Posterior cingulate gyrus (tissue), 11 donors: ENCODE results near the gene ZNF436.
"Not testable (repeated sequence)": the region's sequence is repeated elsewhere in the genome, so short reads cannot be mapped to it uniquely, and the experiment has no call there.

Experiments
- DNase-seq, 10 donors: peaks; one replicate each; pipeline versions ENCODE4 v3.0.0 to v3.0.0-alpha.2; 2020 to 2021; ENCODE audit warnings: mixed read lengths in 3 of 10
- intact Hi-C: fragments of 100-400 bp; cut with DNase I; formaldehyde crosslinking; loops from one replicate; pipeline ENCODE4 v1.15.1; 2023

The ZNF436 gene

DNA sequence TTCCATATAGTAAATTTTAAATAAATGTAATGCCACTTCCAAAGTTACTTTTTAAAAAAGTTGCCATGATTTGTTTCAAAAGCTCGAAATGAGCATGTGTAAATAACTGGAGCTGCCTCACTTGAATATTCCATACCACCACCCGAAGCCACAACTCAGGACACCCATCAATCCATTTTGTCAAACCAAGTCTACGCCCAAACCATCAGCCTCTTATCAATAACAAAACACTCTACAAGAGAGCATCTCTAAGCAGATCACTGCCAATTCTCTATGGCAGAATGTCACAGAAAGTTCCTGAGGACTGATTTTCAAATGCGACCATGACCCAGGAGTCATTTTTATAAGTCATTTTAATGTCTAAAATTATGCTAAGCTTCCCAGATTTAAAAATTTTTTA is 30.0 kb downstream of the ZNF436 start:
- intact Hi-C loops = loop anchor here (10.0 kb wide), 2 partner anchors 145 to 195 kb away; partner anchors contain the start of genes ASAP3 and E2F2
- DNase-seq = no peak

DNA sequence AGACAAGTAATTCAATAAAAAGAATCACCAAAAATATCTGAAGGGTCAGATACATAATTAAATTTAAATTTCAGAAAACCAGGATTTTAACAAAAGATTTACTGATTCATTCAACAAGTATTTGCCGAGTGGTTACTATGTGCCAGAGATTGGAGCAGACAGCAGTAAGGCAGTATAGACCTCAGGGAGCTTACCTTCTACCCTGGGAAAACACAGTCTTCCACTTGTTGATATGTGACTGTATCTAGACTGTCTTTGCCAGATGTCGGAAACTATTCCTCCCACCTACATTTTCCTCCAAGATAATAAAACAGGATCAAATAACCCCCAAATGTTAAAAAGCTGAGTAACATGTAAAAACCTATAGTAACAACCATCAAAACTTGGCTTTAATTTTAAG is 31.8 kb downstream of the ZNF436 start:
- intact Hi-C loops = no loop called here
- no peak for DNase-seq

DNA sequence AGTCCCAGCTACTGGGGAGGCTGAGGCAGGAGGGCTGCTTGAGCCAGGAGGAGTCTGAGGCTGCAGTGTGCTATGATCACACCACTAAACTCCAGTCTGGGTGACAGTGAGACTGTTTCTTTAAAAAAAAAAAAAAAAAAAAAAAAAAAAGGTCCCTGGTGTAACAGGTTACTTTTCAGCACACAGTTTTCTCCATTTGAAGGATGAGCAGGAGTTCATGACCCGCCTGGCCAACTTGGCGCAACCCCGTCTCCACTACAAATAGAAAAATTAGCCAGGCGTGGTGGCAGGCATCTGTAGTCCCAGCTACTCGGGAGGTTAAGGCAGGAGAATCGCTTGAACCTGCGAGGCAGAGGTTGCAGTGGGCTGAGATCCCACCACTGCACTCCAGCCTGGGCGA is 37.9 kb downstream of the ZNF436 start:
- intact Hi-C loops = no loop called here
- DNase-seq = no peak

DNA sequence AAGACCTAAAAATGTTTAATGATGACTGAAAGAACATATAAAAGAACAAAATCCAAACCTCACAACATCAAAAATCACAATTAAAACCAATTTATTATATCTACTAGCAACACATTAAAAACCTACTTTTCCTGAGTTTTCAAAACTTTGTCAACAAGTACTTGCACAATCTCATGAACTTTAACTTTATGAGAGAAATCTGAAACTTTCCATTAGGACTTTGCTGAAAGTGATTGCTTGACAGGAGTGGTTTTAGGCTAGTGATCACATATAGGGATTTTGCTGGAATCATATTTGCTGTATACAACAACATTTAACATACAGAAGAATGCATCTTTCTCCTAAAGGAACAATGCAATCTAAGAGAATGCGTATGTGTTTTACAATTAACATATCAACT is 38.8 kb downstream of the ZNF436 start:
- no peak for DNase-seq
- intact Hi-C loops = no loop called here

DNA sequence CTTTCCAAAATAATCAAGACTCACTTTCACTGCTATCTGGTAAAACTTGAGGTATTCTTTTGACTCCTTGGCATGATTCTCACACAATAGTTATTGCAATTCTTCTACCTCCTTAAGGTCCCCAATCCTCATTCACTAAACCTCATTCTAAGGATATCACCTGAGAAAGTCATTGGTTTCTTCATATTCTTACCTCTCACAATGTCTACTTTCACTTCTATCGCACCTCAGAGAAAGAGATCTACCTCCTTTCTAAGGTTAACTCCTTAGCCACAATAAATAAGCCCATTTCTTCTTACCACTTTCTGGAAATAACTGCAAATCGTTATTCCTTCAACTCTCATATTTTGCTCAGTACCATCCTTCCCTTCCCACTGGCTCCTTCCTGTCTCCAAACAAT is 44.2 kb downstream of the ZNF436 start:
- intact Hi-C loops = no loop called here
- no peak for DNase-seq

DNA sequence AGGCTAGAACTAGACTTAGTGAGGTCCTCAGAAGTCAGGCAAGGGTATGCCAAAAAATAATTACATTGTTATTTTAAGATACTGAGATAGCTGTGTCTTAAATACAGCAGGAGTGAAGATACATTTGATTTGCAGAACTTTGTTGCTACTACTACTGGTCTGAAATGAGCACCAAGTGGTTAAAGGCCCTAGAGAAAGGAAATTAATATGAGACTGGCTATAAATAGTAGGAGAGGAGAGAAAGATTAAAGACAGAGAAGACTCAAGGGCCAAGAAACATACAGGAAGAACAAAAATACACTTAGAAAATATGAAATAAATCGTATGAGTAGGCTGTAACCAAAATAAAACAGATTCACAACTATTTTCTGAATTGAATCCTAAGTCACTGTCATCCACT is 46.9 kb downstream of the ZNF436 start:
- DNase-seq = no peak
- intact Hi-C loops = no loop called here

DNA sequence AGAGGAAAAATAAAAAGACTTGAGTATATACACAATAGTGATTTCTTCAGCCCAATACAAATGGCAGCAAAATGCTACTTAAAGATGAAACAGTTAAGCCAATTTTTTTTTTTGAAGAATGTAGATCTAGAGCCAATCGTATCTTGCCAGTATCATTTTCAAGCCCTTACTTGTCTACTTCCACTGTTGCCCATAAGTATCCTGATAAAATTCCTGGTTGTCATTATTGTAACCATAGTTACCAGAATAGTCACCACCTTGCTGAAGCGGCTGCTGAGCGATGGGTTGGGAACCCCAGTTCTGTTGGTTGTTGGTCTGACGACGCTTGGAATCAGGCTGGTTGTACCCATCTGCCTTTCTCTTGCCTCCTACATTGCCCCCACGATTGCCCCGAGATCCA is 59.4 kb downstream of the ZNF436 start:
- DNase-seq, intact Hi-C loops: not testable (repeated sequence)
